Panc1 (cell line): Measurements from ENCODE around the gene ARHGEF10L. TPM values are rescaled to one million over a fixed set of nuclear protein-coding genes. Genes with fewer than 3 reads are reported as not detected.

Source experiments
- ATAC-seq: fragments of 200-7000 bp; cut with Tn5 transposase; 2 replicates; pipeline ENCODE4 v1.9.1; 2020; ENCODE audit warnings: mild to moderate bottlenecking, moderate library complexity
- BruUV-seq: library from RNA; stranded (reverse); fragments of 400-500 nt; replicated peaks from 2 replicates; lab custom pipeline; 2021; lab: Mats Ljungman, UMichigan
- CTCF ChIA-PET: fragments of 300-600 bp; sonication (Branson Sonifier 250); formaldehyde crosslinking; loops from one replicate; lab custom pipeline; 2022; ENCODE audit warnings: antibody characterized with exemption; lab: Charles Lee
- POLR2A ChIA-PET: fragments of 300-600 bp; sonication (Branson Sonifier 250); formaldehyde crosslinking; loops from one replicate; lab custom pipeline; 2022; ENCODE audit warnings: antibody characterized with exemption; lab: Charles Lee
- DNase-seq: peaks from one replicate; pipeline ENCODE4 v3.0.0-alpha.2; 2010; ENCODE audit warnings: low read depth, low spot score
- H3K27ac ChIP-seq: 2 replicates; pipeline ENCODE4 v1.5.1; 2011; ENCODE audit warnings: mild to moderate bottlenecking, low read length, inconsistent platforms
- H3K27me3 ChIP-seq: fragments of 200-500 bp; sonication (Bioruptor generic); 2 replicates; pipeline ENCODE4 v1.6.0; 2014; ENCODE audit warnings: low read length, inconsistent platforms; ENCODE audit not compliant: control insufficient read depth, insufficient read depth
- H3K36me3 ChIP-seq: fragments of 200-500 bp; sonication (Bioruptor generic); 2 replicates; pipeline ENCODE4 v1.5.1; 2014; ENCODE audit warnings: inconsistent platforms, mild to moderate bottlenecking, low read length, moderate library complexity; ENCODE audit not compliant: control insufficient read depth, insufficient read depth
- H3K4me1 ChIP-seq: 2 replicates; pipeline ENCODE4 v1.5.1; 2011; ENCODE audit warnings: inconsistent platforms, mild to moderate bottlenecking, low read length, moderate library complexity; ENCODE audit not compliant: control insufficient read depth, insufficient read depth
- H3K4me3 ChIP-seq, 2 experiments: 2 replicates each; pipeline ENCODE4 v1.5.1; 2011 to 2012; ENCODE audit warnings: low read depth in 2 of 2, low read length in 2 of 2, mild to moderate bottlenecking in 2 of 2, inconsistent platforms in 1 of 2, moderate library complexity in 1 of 2
- H3K9me3 ChIP-seq: fragments of 200-500 bp; sonication (Bioruptor generic); 2 replicates; pipeline ENCODE4 v1.5.1; 2014; ENCODE audit warnings: low read depth, mild to moderate bottlenecking, inconsistent platforms, low read length, moderate library complexity; ENCODE audit not compliant: control insufficient read depth, insufficient read depth
- CTCF ChIP-seq: fragments of 450-650 bp; IDR thresholded peaks from 2 replicates; pipeline ENCODE4 v1.5.1; 2017; ENCODE audit warnings: mild to moderate bottlenecking
- POLR2AphosphoS5 ChIP-seq: IDR thresholded peaks from 2 replicates; pipeline ENCODE4 v1.6.1; 2012; ENCODE audit warnings: mild to moderate bottlenecking, low read depth, low read length, moderate library complexity
- REST ChIP-seq, 2 experiments: IDR thresholded peaks; 2 replicates each; pipeline ENCODE4 v1.6.1; 2011 to 2012; ENCODE audit warnings: low read depth in 2 of 2, control low read depth in 1 of 2, low read length in 1 of 2, mild to moderate bottlenecking in 1 of 2, moderate library complexity in 1 of 2; ENCODE audit not compliant: insufficient read depth in 1 of 2
- SIN3A ChIP-seq: IDR thresholded peaks from 2 replicates; pipeline ENCODE4 v1.6.1; 2012; ENCODE audit warnings: low read depth, mild to moderate bottlenecking, low read length, moderate library complexity, borderline replicate concordance; ENCODE audit not compliant: insufficient read depth
- TCF7L2 ChIP-seq: IDR thresholded peaks from 2 replicates; pipeline ENCODE4 v1.6.1; 2011; ENCODE audit warnings: mild to moderate bottlenecking, low read depth, low read length, inconsistent platforms
- in situ Hi-C: cut with HindIII; loops from 2 replicates; pipeline ENCODE4 v1.10.0; 2016; ENCODE audit warnings: low sequenced_read_pairs, low pct_unique_long_range_greater_than_20kb
- intact Hi-C: fragments of 100-400 bp; cut with micrococcal nuclease; formaldehyde crosslinking; loops from one replicate; pipeline ENCODE4 v1.10.0; 2022; ENCODE audit not compliant: unreplicated experiment
- total RNA-seq: library from RNA; stranded (reverse); gene quantifications from one replicate; pipeline ENCODE4 v1.2.1, GENCODE V29; 2021; ENCODE audit not compliant: unreplicated experiment

ARHGEF10L gene
- total RNA-seq, 1 experiment from 2014 or later: 5.9 TPM

DNA sequence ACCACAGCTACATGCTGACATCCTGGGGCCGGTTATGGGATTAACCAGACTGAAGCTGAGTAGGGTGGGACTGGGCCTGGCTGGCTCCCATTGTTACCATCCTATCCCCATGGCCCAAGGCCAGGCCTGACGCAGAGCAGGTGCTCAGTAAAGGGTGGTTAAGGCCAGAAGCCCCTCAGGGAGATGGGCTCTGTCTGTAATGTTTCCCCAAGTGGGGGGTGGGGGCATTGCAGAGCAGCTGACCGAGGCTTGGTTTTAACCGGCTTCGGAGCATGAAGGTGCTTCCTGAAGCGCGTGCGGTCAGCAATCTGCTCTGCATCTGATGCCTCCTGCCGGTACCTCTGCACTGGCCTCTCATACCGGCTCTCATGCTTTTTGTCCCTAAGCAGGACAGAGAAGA lies 132.2 kb downstream of the ARHGEF10L start:
- in situ Hi-C loops (no loop called here), intact Hi-C loops (no loop called here)

GRCh38 chr1:17672226-17672625 lies 132.7 kb downstream of the ARHGEF10L start:
- Histone ChIP-seq H3K27ac (no peak overlapping the region), H3K27me3 (no peaks in the 10 kb centered on the region), H3K36me3 (no peaks in the 10 kb centered on the region), H3K4me1 (no peaks in the 10 kb centered on the region), H3K4me3 (no peak overlapping the region), H3K9me3 (no peaks in the 10 kb centered on the region)
- POLR2A ChIA-PET: no interaction called here
- ATAC-seq (no peak), DNase-seq (no peak)
- BruUV-seq: no TSS peak
- no peak for TF ChIP-seq REST (IDR thresholded peaks at IDR 0.05; ENCODE audit: insufficient read depth in 1 of 2, low read depth in 2 of 2, low read length in 1 of 2)
- TF ChIP-seq CTCF: no peak
- no peak for TF ChIP-seq POLR2AphosphoS5
- TF ChIP-seq TCF7L2: no peak
- no peak for TF ChIP-seq SIN3A
- in situ Hi-C loops (no loop called here), intact Hi-C loops (no loop called here)
- CTCF ChIA-PET: interaction anchor here (0.6 kb wide), 1 partner anchor 251 kb away, joined by 6 read pairs; no protein-coding TSS in a partner anchor

More for the DNA sequence above, 132.2 kb downstream of the ARHGEF10L start:
- no peak for ATAC-seq
- Histone ChIP-seq H3K27ac (no peak overlapping the region), H3K27me3 (no peaks in the 10 kb centered on the region), H3K9me3 (no peaks in the 10 kb centered on the region), H3K4me3 (no peak overlapping the region), H3K36me3 (no peaks in the 10 kb centered on the region), H3K4me1 (no peaks in the 10 kb centered on the region)
- ChIA-PET CTCF (interaction anchor here (0.6 kb wide), 1 partner anchor 252 kb away, joined by 6 read pairs; no protein-coding TSS in a partner anchor), POLR2A (no interaction called here)
- DNase-seq: no peak
- BruUV-seq: no TSS peak
- TF ChIP-seq REST (IDR thresholded peaks at IDR 0.05; ENCODE audit: insufficient read depth in 1 of 2, low read depth in 2 of 2, low read length in 1 of 2): no peak
- no peak for TF ChIP-seq POLR2AphosphoS5
- TF ChIP-seq TCF7L2: no peak
- TF ChIP-seq SIN3A: no peak
- no peak for TF ChIP-seq CTCF
